Neural progenitor cell (in vitro differentiated cells): ENCODE data around the gene VPS37B. TPM values are rescaled to one million over a fixed set of nuclear protein-coding genes. Genes with fewer than 3 reads are reported as not detected.

ENCODE experiments used
- DNase-seq: peaks from one replicate; pipeline ENCODE4 v3.0.0-alpha.2; 2016; ENCODE audit warnings: low spot score
- H2AFZ ChIP-seq: fragments of 200-600 bp; sonication (generic); replicated peaks from 2 replicates; pipeline ENCODE4 v1.6.1; 2016; ENCODE audit warnings: antibody characterized with exemption
- H3F3A ChIP-seq: fragments of 200-600 bp; sonication (generic); 2 replicates; pipeline ENCODE4 v1.6.1; 2016; ENCODE audit warnings: antibody characterized with exemption, low read depth
- H3K27ac ChIP-seq: fragments of 200-600 bp; sonication (generic); 2 replicates; pipeline ENCODE4 v1.5.1; 2016; ENCODE audit warnings: mild to moderate bottlenecking
- H3K27me3 ChIP-seq: fragments of 200-600 bp; sonication (generic); 2 replicates; pipeline ENCODE4 v1.6.1; 2016; ENCODE audit warnings: mild to moderate bottlenecking, moderate library complexity
- H3K36me3 ChIP-seq: fragments of 200-600 bp; sonication (generic); 2 replicates; pipeline ENCODE4 v1.5.1; 2016
- H3K4me1 ChIP-seq: fragments of 200-600 bp; sonication (generic); 2 replicates; pipeline ENCODE4 v1.6.1; 2016; ENCODE audit warnings: mixed run types
- H3K4me2 ChIP-seq: fragments of 200-600 bp; sonication (generic); 2 replicates; pipeline ENCODE4 v1.6.1; 2016
- H3K4me3 ChIP-seq: fragments of 200-600 bp; sonication (generic); 2 replicates; pipeline ENCODE4 v1.5.1; 2016
- H3K79me2 ChIP-seq: fragments of 200-600 bp; sonication (generic); 2 replicates; pipeline ENCODE4 v1.6.1; 2016; ENCODE audit warnings: low read depth
- H3K9ac ChIP-seq: fragments of 200-600 bp; sonication (generic); 2 replicates; pipeline ENCODE4 v1.6.1; 2016
- H3K9me3 ChIP-seq: fragments of 200-600 bp; sonication (generic); 2 replicates; pipeline ENCODE4 v1.5.1; 2016; ENCODE audit warnings: low read depth
- H4K20me1 ChIP-seq: fragments of 200-600 bp; sonication (generic); 2 replicates; pipeline ENCODE4 v1.6.1; 2016; ENCODE audit warnings: low read depth
- H3K27ac Mint-ChIP-seq: 3 replicates; pipeline ENCODE4 v1.8.0; 2021; ENCODE audit warnings: mixed read lengths
- H3K27me3 Mint-ChIP-seq: 2 replicates; pipeline ENCODE4 v1.8.0; 2022; ENCODE audit warnings: low read depth, mild to moderate bottlenecking, inconsistent platforms, moderate library complexity, mixed read lengths; ENCODE audit not compliant: insufficient read depth
- H3K36me3 Mint-ChIP-seq: 3 replicates; pipeline ENCODE4 v1.8.0; 2021; ENCODE audit warnings: mixed read lengths
- H3K4me1 Mint-ChIP-seq: 3 replicates; pipeline ENCODE4 v1.8.0; 2021; ENCODE audit warnings: mixed read lengths
- H3K4me3 Mint-ChIP-seq: 3 replicates; pipeline ENCODE4 v1.8.0; 2021; ENCODE audit warnings: mild to moderate bottlenecking, moderate library complexity, mixed read lengths
- H3K9me3 Mint-ChIP-seq: 3 replicates; pipeline ENCODE4 v1.8.0; 2020; ENCODE audit warnings: mixed read lengths
- CTCF ChIP-seq: fragments of 200-600 bp; sonication (generic); IDR thresholded peaks from 2 replicates; pipeline ENCODE4 v1.5.1; 2017; ENCODE audit warnings: antibody characterized with exemption, mild to moderate bottlenecking
- EZH2 ChIP-seq: fragments of 200-600 bp; sonication (generic); IDR thresholded peaks from 2 replicates; pipeline ENCODE4 v1.6.1; 2017; ENCODE audit warnings: antibody characterized with exemption, mild to moderate bottlenecking, moderate library complexity
- EZH2phosphoT487 ChIP-seq: fragments of 200-600 bp; sonication (generic); IDR thresholded peaks from 2 replicates; pipeline ENCODE4 v1.6.1; 2017; ENCODE audit warnings: antibody characterized with exemption
- total RNA-seq: library from RNA; depleted of rRNA; stranded (reverse); fragments of >200 nt; gene quantifications from 2 replicates; pipeline ENCODE4 v1.2.3, GENCODE V29; 2015; ENCODE audit warnings: low replicate concordance

The VPS37B gene
- total RNA-seq, 1 donor from 2014 or later = 19.4 TPM

GRCh38 chr12:122830517-122831214, 65.3 kb downstream of the VPS37B start:
- H3K4me3 ChIP-seq = no peak overlapping the region
- Mint-ChIP-seq H3K27ac (no peak overlapping the region), H3K4me3 (no peak overlapping the region), H3K4me1 (peaks cover 26% of the 10 kb centered on the region), H3K36me3 (no peaks in the 10 kb centered on the region), H3K27me3 (peaks cover 8% of the 10 kb centered on the region), H3K9me3 (no peaks in the 10 kb centered on the region)
- H3K27ac ChIP-seq = no peak overlapping the region
- DNase-seq = no peak
- no peak overlapping the region for H3K9ac ChIP-seq
- peaks cover 19% of the 10 kb centered on the region for H3F3A ChIP-seq
- peaks cover 53% of the 10 kb centered on the region for H3K27me3 ChIP-seq
- TF ChIP-seq EZH2 (no peak), CTCF (no peak), EZH2phosphoT487 (no peak)
- H3K79me2 ChIP-seq = no peaks in the 10 kb centered on the region
- no peak overlapping the region for H2AFZ ChIP-seq
- no peak overlapping the region for H3K4me2 ChIP-seq
- no peaks in the 10 kb centered on the region for H3K36me3 ChIP-seq
- peaks cover 13% of the 10 kb centered on the region for H3K4me1 ChIP-seq
- no peaks in the 10 kb centered on the region for H3K9me3 ChIP-seq
- H4K20me1 ChIP-seq = no peaks in the 10 kb centered on the region

- Mint-ChIP-seq H3K27ac (no peak overlapping the region), H3K27me3 (peaks cover 2% of the 10 kb centered on the region), H3K36me3 (no peaks in the 10 kb centered on the region), H3K4me1 (peaks cover 19% of the 10 kb centered on the region), H3K4me3 (no peak overlapping the region), H3K9me3 (no peaks in the 10 kb centered on the region)
- no peak for DNase-seq
- H4K20me1 ChIP-seq = no peaks in the 10 kb centered on the region
- H3K4me2 ChIP-seq = no peak overlapping the region
- H3K4me1 ChIP-seq = peaks cover 13% of the 10 kb centered on the region
- no peak overlapping the region for H2AFZ ChIP-seq
- no peaks in the 10 kb centered on the region for H3K36me3 ChIP-seq
- no peaks in the 10 kb centered on the region for H3K79me2 ChIP-seq
- no peak overlapping the region for H3K4me3 ChIP-seq
- TF ChIP-seq EZH2phosphoT487 = no peak
- TF ChIP-seq EZH2 = no peak
- TF ChIP-seq CTCF = no peak
- peaks cover 42% of the 10 kb centered on the region for H3K27me3 ChIP-seq
- H3K9ac ChIP-seq = no peak overlapping the region
- H3F3A ChIP-seq = no peaks in the 10 kb centered on the region
- no peak overlapping the region for H3K27ac ChIP-seq
- H3K9me3 ChIP-seq = no peaks in the 10 kb centered on the region
Observed at GRCh38 chr12:122827258-122827657, 68.7 kb downstream of the VPS37B start.

GRCh38 chr12:122825773-122826724, 69.9 kb downstream of the VPS37B start:
- Histone ChIP-seq H3K27me3 (peaks cover 42% of the 10 kb centered on the region), H3K9ac (no peak overlapping the region), H3K79me2 (no peaks in the 10 kb centered on the region), H3K4me1 (peaks cover 13% of the 10 kb centered on the region), H2AFZ (no peak overlapping the region), H3F3A (no peaks in the 10 kb centered on the region), H3K36me3 (no peaks in the 10 kb centered on the region), H3K4me3 (peak overlapping the region; percentile 36), H3K9me3 (no peaks in the 10 kb centered on the region), H3K4me2 (peak overlapping the region; percentile 58), H4K20me1 (no peaks in the 10 kb centered on the region), H3K27ac (no peak overlapping the region)
- DNase-seq = peak; percentile 39
- H3K9me3 Mint-ChIP-seq = no peaks in the 10 kb centered on the region
- peaks cover 20% of the 10 kb centered on the region for H3K4me1 Mint-ChIP-seq
- H3K27me3 Mint-ChIP-seq = peaks cover 3% of the 10 kb centered on the region
- no peaks in the 10 kb centered on the region for H3K36me3 Mint-ChIP-seq
- TF ChIP-seq CTCF (no peak), EZH2phosphoT487 (no peak), EZH2 (no peak)
- peak overlapping the region; percentile 73 for H3K4me3 Mint-ChIP-seq
- H3K27ac Mint-ChIP-seq = no peak overlapping the region
